Measurements from ENCODE around the gene PIP4K2C.
"Not testable (repeated sequence)": the region's sequence is repeated elsewhere in the genome, so short reads cannot be mapped to it uniquely, and the experiment has no call there.

The PIP4K2C gene

DNA sequence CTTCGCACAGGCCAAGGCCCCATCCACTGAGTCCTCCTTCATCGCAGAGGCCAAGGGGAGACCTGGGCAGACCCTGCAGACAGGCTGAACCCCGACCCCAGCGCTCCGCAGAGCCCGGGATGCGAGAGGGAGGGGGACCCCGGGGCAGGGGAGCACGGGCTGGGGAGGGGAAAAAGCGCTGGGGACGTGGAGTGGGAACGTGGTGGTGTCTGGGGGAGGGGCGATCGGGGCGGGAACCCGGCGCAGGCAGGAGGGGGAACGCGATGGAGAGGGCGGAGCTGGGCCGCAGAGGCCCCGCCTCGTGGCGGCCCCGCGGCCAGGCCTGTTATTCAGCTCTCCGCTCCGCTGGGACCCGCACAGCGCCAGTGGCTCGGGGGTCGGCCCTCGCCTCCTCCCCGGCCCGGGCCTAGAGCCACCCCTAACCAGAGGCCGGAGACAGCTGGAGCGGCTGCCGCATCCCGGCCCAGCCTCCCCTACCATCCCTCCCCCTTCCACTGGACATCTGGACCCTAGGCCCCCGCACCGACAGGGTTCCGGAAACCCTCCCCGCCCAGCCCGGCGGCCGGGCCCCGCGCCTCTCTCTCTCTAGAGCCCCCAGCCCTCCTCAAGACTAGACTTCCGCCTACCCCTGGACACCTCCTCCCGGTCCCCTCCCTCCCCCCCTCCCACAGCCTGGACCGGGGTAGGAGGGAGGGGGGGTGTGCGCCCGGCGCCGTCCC, 20.3 kb downstream of the PIP4K2C start, which contains the start of gene ARHGEF25:
TSS of gene ARHGEF25 (plus strand) at position 328 of the 719 bp plus-strand sequence. CDS start 460 bp downstream, outside the sequence.
- DNase-seq, result no peak

DNA sequence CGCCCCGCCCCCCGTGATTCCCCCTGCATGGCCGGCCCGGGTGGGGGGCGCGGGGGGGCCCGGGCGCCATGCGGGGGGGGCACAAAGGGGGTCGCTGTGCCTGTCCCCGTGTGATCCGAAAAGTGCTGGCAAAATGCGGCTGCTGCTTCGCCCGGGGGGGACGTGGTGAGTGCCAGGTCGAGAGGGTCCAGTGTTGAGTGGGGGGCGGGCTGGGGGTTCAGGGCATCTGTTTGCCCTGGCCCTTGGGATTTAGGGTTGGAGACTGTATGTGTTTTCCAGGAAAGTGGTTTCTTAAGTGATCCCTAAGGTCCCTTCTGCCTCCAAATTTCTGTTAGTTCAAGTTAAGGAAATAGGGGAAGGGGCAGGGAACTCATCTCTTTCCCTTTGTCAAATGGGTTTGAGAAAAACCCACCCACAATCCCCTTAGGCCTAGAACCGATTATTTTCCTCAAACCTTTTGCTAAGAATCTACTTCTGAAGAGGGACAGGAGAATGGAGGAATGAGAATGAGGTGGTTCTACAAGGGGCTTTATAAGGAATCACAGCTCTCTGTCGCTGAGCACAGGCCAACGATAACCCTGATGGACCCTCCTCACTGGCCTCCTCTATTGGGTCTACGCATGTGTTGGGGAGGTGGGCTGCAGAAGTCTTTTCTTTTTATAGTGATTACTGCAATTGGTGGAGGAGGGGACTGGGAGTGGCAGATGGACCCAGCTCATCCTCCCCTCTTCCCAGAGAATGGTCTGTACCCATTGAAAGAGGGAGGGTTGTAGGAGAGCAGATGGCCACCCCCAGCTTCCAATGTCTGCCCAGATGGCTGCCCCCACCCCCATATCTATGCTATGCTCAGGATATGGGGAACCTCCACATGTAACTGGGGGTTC, 21.1 kb downstream of the PIP4K2C start:
- DNase-seq, result no peak

DNA sequence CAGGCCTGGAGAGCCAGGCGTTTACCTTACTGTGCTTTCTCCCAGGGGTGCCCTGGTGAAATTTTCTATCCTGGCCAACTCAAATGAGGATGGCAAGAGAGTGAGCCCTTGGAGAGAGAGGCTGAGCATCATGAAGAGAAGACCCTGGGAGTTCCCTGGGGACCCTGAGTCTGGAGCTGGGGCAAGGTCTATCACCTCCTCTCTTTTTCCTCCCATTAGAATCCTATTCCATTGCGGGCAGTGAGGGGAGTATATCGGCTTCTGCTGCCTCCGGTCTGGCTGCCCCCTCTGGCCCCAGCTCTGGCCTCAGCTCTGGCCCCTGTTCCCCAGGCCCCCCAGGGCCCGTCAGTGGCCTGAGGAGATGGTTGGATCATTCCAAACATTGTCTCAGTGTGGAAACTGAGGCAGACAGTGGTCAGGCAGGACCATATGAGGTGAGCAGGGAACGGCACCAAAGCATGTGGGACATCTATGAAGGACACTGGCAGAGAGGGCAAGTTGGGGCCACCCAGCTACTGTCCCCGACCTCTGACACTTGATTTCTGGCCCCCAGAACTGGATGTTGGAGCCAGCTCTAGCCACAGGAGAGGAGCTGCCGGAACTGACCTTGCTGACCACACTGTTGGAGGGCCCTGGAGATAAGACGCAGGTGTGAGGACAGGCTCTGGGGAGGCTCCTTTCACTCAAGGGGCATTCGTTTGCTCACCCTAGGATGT, 21.9 kb downstream of the PIP4K2C start:
- DNase-seq, result no peak

DNA sequence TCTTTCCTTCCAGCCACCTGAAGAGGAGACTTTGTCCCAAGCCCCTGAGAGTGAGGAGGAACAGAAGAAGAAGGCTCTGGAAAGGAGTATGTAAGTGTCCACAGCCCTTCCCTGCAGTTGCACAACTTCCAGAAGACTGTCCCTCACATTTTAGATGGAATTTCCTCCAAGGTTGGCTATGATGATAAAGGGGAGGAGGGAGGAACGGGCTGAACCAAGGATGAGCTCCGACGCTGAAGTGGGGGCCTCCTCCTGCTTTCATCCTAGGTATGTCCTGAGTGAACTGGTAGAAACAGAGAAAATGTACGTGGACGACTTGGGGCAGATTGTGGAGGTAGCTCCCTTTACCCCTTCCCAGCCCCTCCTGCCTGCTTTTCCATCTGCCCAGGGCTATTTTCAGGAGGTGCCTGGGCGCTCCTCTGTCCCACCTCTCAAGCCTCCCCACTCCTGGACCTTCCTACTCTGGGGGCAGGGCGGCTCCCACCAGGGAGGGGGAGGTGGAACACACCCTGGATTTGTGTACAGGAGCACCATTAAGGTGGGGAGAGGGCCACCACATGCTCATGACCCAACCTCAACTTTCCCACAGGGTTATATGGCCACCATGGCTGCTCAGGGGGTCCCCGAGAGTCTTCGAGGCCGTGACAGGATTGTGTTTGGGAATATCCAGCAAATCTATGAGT, 22.6 kb downstream of the PIP4K2C start:
- DNase-seq, result no peak

DNA sequence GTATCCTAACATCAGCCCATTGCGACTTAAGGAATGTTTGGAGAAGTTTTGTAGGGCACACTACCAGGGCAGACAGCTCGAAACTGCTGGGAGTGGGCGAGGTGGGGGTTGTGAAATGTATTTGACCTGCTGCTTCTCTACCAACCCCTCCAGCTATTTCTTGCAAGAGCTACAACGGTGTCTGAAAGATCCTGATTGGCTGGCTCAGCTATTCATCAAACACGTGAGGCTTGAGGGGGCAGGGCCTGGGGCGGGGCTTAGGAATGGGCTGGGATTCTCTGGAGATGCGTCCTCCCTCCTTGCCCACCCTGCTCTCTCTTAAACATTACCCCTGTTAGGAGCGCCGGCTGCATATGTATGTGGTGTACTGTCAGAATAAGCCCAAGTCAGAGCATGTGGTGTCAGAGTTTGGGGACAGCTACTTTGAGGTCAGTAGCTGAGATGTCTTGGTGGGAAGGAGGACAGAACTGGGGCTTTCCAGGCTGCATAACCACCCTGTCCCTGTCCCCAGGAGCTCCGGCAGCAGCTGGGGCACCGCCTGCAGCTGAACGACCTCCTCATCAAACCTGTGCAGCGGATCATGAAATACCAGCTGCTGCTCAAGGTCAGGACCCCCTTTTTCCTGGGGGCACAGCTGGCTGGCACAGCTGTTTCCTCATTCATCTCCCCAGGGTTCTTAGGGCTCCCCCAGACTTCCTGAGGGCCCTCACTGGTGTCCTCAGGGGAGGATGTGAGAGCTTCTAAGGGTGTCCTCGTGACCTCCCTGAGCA, 23.4 kb downstream of the PIP4K2C start:
- DNase-seq, result no peak

DNA sequence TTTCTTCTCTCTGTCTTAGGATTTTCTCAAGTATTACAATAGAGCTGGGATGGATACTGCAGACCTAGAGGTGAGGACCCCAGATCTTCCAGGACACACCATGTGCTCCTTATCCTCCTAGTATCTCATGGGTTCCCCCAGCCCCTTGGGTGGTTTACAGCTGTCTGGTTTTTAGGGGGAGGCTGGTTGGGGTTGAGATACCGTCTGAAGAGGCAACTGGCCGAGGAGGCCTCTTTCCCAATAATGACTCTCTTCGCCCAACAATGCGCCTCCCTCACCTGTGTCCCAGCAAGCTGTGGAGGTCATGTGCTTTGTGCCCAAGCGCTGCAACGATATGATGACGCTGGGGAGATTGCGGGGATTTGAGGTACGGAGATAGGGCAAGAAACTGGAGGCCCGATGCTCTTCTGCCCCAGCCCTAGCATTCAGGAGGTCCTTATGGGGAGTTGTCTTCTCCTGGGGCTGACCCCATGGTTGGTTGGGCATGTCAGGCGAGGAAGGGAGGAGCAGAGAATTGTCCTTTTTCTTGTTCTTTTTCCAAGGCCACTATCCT, 24.0 kb downstream of the PIP4K2C start:
- no peak for DNase-seq

DNA sequence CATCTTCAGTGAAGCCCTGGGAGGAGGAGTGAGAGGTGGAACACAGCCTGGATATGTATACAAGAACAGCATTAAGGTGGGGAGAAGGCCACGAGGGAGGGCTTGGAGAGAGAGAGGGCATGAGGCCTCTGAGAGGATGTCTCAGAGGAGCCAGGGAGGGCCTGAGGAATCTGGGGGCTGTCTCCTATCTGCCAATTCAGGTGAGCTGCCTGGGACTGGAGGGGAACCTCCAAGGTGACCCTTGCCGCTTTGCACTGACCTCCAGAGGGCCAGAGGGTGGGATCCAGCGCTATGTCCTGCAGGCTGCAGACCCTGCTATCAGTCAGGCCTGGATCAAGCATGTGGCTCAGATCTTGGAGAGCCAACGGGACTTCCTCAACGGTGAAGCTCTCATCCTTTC, 24.6 kb downstream of the PIP4K2C start:
- DNase-seq, result no peak

DNA sequence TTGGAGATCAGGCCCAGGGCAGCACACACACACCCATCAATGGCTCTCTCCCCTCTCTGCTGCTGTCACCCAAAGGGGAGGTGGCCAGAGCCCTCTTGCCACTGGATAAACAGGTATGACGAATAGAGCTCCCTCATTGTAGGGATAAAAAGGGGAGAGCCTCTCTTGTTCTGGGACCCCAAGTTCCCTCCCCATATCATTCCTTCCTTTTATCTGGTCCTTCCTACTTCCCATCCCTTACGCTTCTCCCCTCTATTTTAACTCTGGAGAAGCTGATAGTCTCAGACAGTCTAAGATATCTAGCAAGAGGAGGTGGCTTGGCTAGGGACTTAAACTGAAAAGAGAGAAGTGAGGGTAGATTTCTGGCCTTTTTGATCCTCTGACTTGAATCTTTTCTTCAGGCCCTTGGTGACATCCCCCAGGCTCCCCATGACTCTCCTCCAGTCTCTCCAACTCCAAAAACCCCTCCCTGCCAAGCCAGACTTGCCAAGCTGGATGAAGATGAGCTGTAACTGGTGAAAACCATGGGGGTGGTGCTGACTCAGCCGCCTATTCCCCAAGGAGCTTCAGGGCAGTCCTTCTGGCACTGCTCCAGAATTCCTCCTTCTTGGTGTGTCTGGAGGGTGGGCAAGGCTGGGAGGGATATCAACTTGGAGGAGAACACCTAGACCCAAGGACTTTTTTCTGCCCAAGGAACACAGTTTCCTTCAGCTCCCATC, 25.6 kb downstream of the PIP4K2C start:
- no peak for DNase-seq

DNA sequence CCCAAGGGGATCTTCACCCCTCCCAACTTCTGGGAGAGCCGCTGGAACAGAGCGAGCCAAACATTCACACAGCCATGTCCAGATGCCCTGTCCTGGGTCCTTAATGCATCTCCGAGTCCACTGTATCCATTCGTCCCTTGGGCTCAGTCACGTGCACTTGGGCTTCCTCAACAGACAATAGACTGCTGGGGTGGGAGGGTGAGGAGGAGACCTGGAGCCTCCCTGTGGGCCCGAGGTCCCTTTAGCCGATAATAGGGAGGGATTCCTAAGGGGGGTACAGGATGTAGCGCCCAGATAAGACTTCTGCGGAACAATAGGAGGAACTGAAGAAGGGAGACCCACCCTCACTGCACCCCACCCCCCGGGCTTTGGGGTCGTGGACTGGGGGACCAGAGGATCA, 26.9 kb downstream of the PIP4K2C start:
- DNase-seq, result no peak

DNA sequence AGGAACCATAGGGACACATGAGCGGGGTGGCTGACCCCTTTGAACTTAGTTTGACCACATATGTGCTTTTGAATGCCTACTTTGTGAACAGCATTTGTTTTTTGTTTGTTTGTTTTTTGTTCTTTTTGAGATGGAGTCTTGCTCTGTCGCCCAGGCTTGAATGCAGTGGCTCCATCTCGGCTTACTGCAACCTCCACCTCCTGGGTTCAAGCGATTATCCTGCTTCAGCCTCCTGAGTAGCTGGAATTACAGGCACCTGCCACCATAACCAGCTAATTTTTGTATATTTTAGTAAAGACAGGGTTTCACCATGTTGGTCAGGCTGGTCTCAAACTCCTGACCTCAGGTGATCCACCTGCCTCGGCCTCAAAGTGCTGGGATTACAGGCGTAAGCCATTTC, 27.4 kb downstream of the PIP4K2C start:
- not testable (repeated sequence) for DNase-seq

DNA sequence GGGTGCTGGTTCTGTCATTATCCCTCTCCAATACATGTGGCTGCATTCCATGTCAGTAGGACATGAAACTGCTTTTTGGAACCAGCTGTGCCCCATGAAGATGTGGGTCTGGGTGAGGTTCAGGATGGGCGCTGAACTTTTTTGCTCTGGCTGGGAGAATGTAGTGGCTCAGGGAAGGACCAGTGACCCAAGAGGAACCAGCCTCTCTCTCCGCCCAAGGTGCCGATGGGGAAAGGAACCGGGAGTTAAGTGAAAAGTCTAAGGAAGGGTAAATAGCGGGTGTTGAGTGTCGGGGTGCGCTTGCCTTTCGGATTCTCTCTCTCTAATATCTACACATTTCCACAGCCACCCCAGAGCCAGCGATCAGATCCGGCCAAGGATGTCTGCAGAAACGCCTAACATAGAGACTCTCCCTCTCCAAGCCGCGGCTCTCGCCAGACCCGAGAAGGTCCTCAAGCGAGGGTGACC, 28.0 kb downstream of the PIP4K2C start:
- no peak for DNase-seq

DNA sequence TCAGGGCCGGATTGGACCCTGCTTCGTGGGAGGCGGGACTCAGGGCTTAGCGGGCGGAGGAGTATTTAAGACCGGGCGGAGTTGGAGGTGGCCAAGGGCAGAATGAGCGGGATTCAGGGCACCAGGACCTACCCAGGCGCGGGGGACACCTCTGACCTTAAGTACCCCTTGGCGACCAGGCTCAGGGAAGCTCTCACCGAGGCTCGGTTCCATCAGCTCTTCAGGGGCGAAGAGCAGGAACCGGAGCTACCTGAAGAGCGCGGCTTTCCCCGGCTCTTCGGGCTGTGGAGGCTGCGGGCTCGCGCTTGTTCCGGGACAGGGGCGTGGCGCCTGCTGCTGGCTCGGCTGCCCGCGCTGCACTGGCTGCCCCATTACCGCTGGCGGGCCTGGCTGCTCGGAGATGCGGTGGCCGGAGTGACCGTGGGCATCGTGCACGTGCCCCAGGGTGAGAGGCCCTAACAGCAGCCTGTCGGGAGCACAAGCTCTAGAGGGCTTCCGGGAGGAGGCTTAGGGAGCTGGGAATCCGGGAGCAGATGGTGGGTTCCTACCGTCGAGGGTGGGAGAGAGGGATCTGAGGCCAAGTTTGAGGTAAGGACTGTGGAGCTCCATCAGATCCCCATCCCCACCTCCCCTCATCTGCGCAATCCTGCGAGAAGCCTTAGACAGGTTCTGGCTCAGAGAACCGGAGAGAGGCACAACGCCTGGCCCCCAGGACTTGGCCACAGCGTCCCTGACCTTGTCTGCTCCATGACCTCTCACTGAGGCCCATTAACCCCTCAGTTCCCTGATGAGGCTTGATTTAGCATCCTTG, 28.6 kb downstream of the PIP4K2C start:
- DNase-seq, result no peak

DNA sequence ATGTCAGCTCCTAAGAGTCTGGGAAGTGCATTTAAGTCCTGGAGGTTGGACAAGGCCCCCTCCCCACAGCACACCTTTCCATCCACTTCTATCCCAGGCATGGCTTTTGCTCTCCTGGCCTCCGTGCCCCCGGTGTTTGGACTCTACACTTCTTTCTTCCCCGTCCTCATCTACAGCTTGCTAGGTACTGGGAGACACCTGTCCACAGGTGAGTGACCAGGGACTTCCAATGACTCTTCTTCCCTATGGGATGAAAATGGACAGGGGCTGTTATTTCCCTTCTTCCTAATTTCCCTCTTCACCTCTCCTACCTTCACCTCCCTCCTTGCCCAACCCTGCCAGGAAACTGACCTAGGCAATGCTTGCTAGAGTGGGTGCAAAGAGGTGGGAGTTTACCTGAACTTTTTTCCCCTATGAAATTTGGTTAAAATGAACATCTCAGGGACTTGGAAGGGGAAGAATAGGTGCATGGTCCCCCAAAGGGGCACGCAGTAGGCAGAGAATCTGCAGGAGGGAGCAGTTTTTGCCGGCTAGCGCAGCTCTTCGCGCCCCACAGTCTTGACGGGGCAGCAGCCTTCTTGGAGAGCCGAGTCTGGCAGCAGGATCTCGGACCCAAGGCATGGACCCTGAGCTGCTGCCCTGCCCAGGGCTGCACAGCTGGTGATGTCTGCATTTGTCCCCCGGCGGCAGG, 29.4 kb downstream of the PIP4K2C start:
- no peak for DNase-seq

DNA sequence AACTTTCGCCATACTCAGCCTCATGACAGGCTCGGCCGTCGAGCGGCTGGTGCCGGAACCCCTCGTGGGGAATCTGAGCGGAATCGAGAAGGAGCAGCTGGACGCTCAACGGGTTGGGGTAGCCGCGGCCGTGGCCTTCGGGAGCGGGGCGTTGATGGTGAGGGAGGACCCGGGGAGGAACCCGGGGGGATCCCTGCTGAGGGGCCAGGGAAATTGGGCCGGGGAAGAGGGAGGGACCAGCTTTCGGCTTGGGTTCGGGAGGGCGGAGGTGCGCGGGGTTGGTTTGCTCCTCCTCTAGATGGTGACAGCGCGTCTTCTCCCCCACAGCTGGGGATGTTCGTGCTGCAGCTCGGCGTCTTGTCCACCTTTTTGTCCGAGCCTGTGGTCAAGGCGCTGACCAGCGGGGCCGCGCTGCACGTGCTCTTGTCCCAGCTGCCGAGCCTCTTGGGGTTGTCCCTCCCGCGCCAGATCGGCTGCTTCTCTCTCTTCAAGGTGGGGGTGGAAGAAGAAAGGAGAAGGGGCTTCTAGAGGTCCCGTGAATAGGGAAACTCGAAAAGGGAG, 30.0 kb downstream of the PIP4K2C start:
- no peak for DNase-seq

DNA sequence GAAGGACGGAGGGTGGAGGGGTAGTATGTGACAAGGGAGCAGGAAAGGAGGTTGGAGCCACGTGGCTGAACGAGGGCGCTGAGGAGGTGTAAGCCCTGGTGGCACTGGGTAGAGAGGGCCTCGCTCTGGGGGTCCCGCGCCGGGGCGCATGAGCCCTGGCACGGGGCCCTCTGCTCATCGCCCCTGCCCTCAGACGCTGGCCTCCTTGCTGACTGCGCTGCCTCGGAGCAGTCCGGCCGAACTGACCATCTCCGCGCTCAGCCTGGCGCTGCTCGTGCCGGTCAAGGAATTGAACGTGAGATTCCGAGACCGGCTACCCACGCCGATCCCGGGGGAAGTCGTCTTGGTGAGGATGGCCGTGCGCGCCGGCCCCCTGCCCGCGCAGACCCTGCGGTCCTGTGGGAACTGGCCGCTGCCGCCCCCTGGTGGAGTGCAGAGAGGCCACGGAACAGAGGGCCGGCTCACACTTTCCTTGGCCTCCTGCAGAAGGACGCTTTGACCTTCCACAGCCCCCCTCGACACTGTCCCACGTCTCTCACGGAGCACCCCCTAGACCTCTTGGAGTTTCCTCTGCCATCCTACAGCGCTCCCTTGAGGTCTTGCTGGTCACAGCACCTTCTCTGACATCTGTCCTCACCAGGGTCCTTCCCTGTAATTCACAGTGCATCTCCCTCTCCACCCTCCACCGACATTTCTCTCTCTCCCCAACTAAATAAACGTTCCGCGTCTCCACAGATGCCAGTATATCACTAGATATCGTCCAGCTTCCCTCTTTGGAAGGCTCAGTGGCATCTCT, 30.7 kb downstream of the PIP4K2C start:
- peak; percentile 9 to 36 for DNase-seq

DNA sequence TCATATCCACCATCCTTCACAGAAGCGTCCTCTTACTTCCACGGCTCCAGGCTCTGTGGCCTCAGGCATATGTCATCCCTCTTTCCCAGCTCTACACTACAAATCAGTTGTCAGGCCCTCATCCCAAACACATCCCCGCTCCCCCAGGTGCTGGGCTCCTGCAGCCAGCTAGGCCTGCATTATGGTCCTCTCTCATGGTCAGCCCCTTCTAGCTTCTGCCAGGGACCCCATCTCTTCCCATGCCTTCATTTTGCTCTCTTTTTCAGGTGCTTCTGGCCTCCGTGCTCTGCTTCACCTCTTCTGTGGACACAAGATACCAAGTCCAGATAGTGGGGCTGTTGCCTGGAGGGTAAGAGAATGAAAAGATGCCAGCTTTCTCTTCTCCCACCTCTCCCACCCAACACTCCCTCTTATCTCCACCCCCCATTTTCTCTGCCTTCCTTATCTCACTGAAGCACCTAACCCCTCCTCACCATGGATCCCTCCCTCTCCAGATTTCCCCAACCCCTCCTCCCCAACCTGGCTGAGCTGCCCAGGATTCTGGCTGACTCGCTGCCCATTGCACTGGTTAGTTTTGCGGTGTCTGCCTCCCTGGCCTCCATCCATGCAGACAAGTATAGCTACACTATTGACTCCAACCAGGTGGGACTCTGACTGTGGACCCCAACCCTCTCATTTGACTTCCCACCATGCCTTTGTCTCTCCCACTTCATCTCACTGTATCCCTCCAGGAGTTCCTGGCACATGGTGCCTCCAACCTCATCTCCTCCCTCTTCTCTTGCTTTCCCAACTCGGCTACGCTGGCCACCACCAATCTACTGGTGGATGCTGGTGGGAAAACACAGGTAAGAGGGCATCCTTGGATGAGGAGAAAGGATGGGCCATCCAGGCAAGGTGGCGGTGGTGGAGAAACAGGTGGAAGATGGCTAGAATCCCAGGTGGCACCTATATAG, 31.6 kb downstream of the PIP4K2C start:
- no peak for DNase-seq

DNA sequence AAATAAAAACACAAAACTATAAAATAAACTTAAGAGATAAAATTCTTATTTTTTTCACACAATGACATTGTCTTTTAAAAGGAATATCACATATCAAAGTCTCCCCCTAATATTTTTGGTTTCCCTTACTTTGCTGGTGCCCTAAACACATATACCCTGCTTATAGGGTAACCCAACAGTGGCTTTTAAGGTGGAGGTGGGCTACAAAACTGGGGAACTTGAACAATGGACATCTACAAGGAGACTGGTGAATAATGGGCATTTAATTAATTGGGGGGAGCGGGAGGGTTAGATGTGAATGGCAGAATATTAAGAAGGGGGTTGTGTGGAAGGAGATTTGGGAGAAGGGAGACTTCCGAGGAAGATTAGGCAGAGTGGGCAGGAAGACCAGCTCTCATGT, 32.4 kb downstream of the PIP4K2C start:
- no peak for DNase-seq
